Colonic mucosa (tissue), 4 donors: ENCODE results near the gene EPB41L2. TPM values are rescaled to one million over a fixed set of nuclear protein-coding genes. Genes with fewer than 3 reads are reported as not detected.
"Not testable (repeated sequence)": the region's sequence is repeated elsewhere in the genome, so short reads cannot be mapped to it uniquely, and the experiment has no call there.

ENCODE experiments used
- DNase-seq: peaks from one replicate; pipeline ENCODE4 v3.0.0-alpha.2; 2020
- H3K27ac ChIP-seq: fragments of 200-600 bp; one replicate; pipeline ENCODE4 v1.8.0; 2021
- H3K27me3 ChIP-seq: fragments of 200-600 bp; one replicate; pipeline ENCODE4 v1.8.0; 2021
- H3K36me3 ChIP-seq: fragments of 200-600 bp; one replicate; pipeline ENCODE4 v1.8.0; 2021
- H3K4me1 ChIP-seq: fragments of 200-600 bp; one replicate; pipeline ENCODE4 v1.8.0; 2021; ENCODE audit warnings: mild to moderate bottlenecking
- H3K4me3 ChIP-seq: fragments of 200-600 bp; one replicate; pipeline ENCODE4 v1.8.0; 2021
- H3K9ac ChIP-seq, 2 donors: one replicate each; pipeline ENCODE4 v1.7.0; 2013; ENCODE audit warnings: control low read depth in 2 of 2, low read depth in 2 of 2, low read length in 2 of 2
- H3K9me3 ChIP-seq: fragments of 200-600 bp; one replicate; pipeline ENCODE4 v1.8.0; 2021
- CTCF ChIP-seq: fragments of 200-600 bp; IDR thresholded peaks from one replicate; pipeline ENCODE4 v1.8.0; 2022; ENCODE audit warnings: antibody characterized with exemption, mild to moderate bottlenecking
- intact Hi-C: fragments of 100-400 bp; cut with DNase I; formaldehyde crosslinking; loops from one replicate; pipeline ENCODE4 v1.14.1; 2022
- total RNA-seq, 2 donors: library from RNA; stranded (reverse); fragmentation: NEBNext Ultra II Directional in 1 of 2; extraction: Animal tissue kit (Norgen Biotek cat#: 25700) in 1 of 2; gene quantifications; one replicate each; pipeline ENCODE4 v1.2.1, GENCODE V29; 2021
- donor health status: healthy.
- donor health status: DM: no; HTN: no; CAD: no.
- donor health status: DM: no; HTN: no; CAD: no.

EPB41L2 gene
- total RNA-seq, 2 donors from 2014 or later = 106 to 113 TPM

- Histone ChIP-seq H3K9ac (no peak overlapping the region), H3K4me1 (peaks cover 6% of the 10 kb centered on the region), H3K36me3 (no peaks in the 10 kb centered on the region), H3K9me3 (no peaks in the 10 kb centered on the region), H3K4me3 (no peak overlapping the region), H3K27ac (no peak overlapping the region), H3K27me3 (no peaks in the 10 kb centered on the region)
- DNase-seq = peak; percentile 67
- intact Hi-C loops = no loop called here
- TF ChIP-seq CTCF = no peak
Measured at GRCh38 chr6:130993292-130993765, 69.7 kb downstream of the EPB41L2 start.

- H3K27ac ChIP-seq = no peak overlapping the region
- peaks cover 6% of the 10 kb centered on the region for H3K4me1 ChIP-seq
- DNase-seq = no peak
- H3K9me3 ChIP-seq = no peaks in the 10 kb centered on the region
- no peak for TF ChIP-seq CTCF
- no peak overlapping the region for H3K4me3 ChIP-seq
- H3K27me3 ChIP-seq = no peaks in the 10 kb centered on the region
- H3K36me3 ChIP-seq = no peaks in the 10 kb centered on the region
- no peak overlapping the region for H3K9ac ChIP-seq
- intact Hi-C loops = no loop called here
Measured at GRCh38 chr6:130991422-130992137, 71.5 kb downstream of the EPB41L2 start.

GRCh38 chr6:130987539-130987938, 75.5 kb downstream of the EPB41L2 start:
- H3K4me3 ChIP-seq, intact Hi-C loops, H3K9me3 ChIP-seq, H3K36me3 ChIP-seq, DNase-seq, H3K9ac ChIP-seq, H3K4me1 ChIP-seq, H3K27me3 ChIP-seq, H3K27ac ChIP-seq: not testable (repeated sequence)

- no peak overlapping the region for H3K4me3 ChIP-seq
- TF ChIP-seq CTCF = no peak
Measured at GRCh38 chr6:130985115-130985514, 77.9 kb downstream of the EPB41L2 start.

GRCh38 chr6:130982941-130983456, 80.0 kb downstream of the EPB41L2 start:
- DNase-seq = no peak

More at GRCh38 chr6:130985115-130985514, 77.9 kb downstream of the EPB41L2 start:
- no peaks in the 10 kb centered on the region for H3K27me3 ChIP-seq
- DNase-seq = no peak
- H3K36me3 ChIP-seq = no peaks in the 10 kb centered on the region
- H3K27ac ChIP-seq = no peak overlapping the region
- no peaks in the 10 kb centered on the region for H3K9me3 ChIP-seq
- intact Hi-C loops = no loop called here
- H3K9ac ChIP-seq = no peak overlapping the region
- no peaks in the 10 kb centered on the region for H3K4me1 ChIP-seq

More at GRCh38 chr6:130982941-130983456, 80.0 kb downstream of the EPB41L2 start:
- Histone ChIP-seq H3K27me3 (no peaks in the 10 kb centered on the region), H3K4me1 (no peaks in the 10 kb centered on the region), H3K4me3 (no peak overlapping the region), H3K36me3 (no peaks in the 10 kb centered on the region), H3K9ac (no peak overlapping the region), H3K27ac (no peak overlapping the region), H3K9me3 (no peaks in the 10 kb centered on the region)
- TF ChIP-seq CTCF = no peak
- intact Hi-C loops = no loop called here
